Activated CD4-positive, alpha-beta T cell treated with anti-CD3 and anti-CD28 coated beads, Interleukin-2, amount 10 ng/mL, durations not matched to agents 7 days and 5 days (primary cell): ENCODE measurements around the gene SINHCAF. TPM values are rescaled to one million over a fixed set of nuclear protein-coding genes. Genes with fewer than 3 reads are reported as not detected.
"Not testable (repeated sequence)": the region's sequence is repeated elsewhere in the genome, so short reads cannot be mapped to it uniquely, and the experiment has no call there.

Experiments
- CTCF ChIA-PET: fragments of 350-600 bp; sonication (Branson Sonifier 250); formaldehyde crosslinking; loops from one replicate; lab custom pipeline; 2021; ENCODE audit warnings: antibody characterized with exemption; lab: Charles Lee
- POLR2A ChIA-PET: fragments of 350-600 bp; sonication (Branson Sonifier 250); formaldehyde crosslinking; loops from one replicate; lab custom pipeline; 2021; ENCODE audit warnings: antibody characterized with exemption; lab: Charles Lee
- DNase-seq: peaks from one replicate; pipeline ENCODE4 v3.0.0-alpha.2; 2020
- H3K27ac Mint-ChIP-seq: one replicate; pipeline ENCODE4 v1.8.0; 2021; ENCODE audit warnings: mild to moderate bottlenecking, moderate library complexity, mixed read lengths
- H3K27me3 Mint-ChIP-seq: one replicate; pipeline ENCODE4 v1.8.0; 2021; ENCODE audit warnings: mixed read lengths
- H3K36me3 Mint-ChIP-seq: one replicate; pipeline ENCODE4 v1.8.0; 2021; ENCODE audit warnings: low read depth, mixed read lengths
- H3K4me1 Mint-ChIP-seq: one replicate; pipeline ENCODE4 v1.8.0; 2021; ENCODE audit warnings: mixed read lengths
- H3K4me3 Mint-ChIP-seq: one replicate; pipeline ENCODE4 v1.8.0; 2021; ENCODE audit warnings: mild to moderate bottlenecking, moderate library complexity, mixed read lengths
- H3K9me3 Mint-ChIP-seq: one replicate; pipeline ENCODE4 v1.8.0; 2021; ENCODE audit warnings: mixed read lengths
- total RNA-seq, 2 experiments: library from RNA; stranded (reverse); gene quantifications; one replicate each; pipeline ENCODE4 v1.2.3, GENCODE V29; 2021

The SINHCAF gene
- total RNA-seq, 2 experiments from 2014 or later = 91.3 to 92.3 TPM

DNA sequence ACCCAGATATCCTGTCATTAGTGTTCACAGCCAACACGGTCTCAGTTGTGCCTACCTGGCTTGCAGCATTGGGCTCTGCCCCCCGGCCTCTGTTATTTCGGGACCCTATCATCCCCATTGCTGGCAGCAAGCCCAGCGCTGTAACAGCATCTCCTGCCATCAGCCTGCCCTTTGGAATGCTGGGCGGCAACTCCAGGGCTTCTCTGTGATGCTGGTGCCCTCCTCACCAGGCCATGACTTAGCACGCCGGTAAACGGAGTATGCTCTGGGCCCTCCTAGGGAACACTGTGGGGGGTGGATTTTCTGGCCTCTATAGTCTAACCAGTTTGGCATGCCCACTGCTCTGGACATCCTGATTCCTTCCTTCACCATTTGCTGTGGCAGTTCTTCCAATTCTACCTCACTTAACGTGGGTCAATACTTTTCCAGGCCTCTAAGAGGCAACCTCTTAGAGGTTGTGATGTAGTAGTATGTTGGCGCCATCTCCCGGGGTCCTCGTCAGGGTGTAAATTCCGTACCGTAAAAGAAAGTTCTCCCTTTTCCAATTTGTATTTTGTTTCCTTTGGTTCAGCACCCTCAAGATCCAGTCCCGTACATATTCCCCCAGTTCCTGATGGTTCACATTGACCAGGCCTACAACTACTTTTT is 80.0 kb downstream of the SINHCAF start:
- no peaks in the 10 kb centered on the region for H3K27me3 Mint-ChIP-seq
- H3K9me3 Mint-ChIP-seq = no peaks in the 10 kb centered on the region
- no peak overlapping the region for H3K27ac Mint-ChIP-seq
- H3K4me3 Mint-ChIP-seq = no peak overlapping the region
- H3K4me1 Mint-ChIP-seq = no peaks in the 10 kb centered on the region
- CTCF ChIA-PET = interaction anchor here (1.0 kb wide), 2 partner anchors 26 kb away, joined by 3 read pairs; no protein-coding TSS in a partner anchor
- POLR2A ChIA-PET = no interaction called here
- DNase-seq = no peak
- H3K36me3 Mint-ChIP-seq = no peaks in the 10 kb centered on the region

DNA sequence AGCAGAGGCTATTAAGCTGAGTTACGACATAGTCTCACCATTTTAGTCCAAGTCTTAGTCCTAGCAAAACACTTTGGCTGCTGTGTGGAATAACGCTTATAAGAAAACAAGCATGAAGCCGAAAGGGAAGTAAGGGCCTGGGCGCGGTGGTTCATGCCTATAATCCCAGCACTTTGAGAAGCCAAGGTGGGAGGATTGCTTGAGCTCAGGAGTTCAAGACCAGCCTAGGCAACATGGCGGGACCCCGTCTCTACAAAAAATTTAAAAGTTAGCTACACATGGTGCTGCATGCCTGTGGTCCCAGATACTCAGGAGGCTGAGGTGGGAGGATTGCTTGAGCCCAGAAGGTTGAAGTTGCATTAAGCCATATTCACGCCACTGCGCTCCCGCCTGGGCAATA is 83.5 kb downstream of the SINHCAF start:
- H3K36me3 Mint-ChIP-seq, H3K27ac Mint-ChIP-seq, CTCF ChIA-PET, DNase-seq, H3K4me3 Mint-ChIP-seq, H3K9me3 Mint-ChIP-seq, POLR2A ChIA-PET, H3K4me1 Mint-ChIP-seq, H3K27me3 Mint-ChIP-seq: not testable (repeated sequence)

DNA sequence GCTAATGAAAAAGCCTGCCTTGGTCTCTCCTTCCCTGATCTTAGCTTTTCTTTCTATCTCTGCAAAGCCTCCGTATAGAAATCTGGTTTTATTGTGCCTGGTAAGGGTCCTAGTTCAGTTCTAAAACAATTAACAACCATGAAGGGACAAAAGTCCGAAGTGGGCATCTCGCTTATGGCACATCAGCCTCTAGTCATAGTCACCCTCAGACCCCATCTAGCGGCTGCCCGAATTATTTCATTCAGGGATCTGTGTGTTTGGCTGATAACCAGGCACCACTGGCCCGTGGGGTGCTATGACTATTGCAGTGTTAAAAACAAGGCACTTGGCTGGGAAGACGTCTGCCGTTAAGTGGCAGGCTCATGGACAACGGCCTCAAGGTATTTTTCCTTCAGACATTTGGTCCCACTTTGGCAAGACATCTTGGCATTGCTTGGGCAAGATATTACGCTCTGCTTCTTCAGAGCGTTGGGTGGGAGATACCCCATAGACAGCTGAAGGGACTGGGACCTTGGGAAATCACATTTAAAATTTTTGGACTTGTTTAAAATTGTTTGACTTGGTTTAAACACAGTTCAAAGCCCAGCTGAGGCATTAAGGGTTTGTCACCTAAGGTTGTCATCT is 87.1 kb downstream of the SINHCAF start:
- CTCF ChIA-PET = interaction anchor here (0.7 kb wide), 1 partner anchor 17 kb away, joined by 3 read pairs; no protein-coding TSS in a partner anchor
- DNase-seq = peak; percentile 68
- Mint-ChIP-seq H3K27ac (no peak overlapping the region), H3K36me3 (no peaks in the 10 kb centered on the region), H3K9me3 (no peaks in the 10 kb centered on the region), H3K4me3 (no peak overlapping the region), H3K4me1 (no peaks in the 10 kb centered on the region), H3K27me3 (peaks cover 9% of the 10 kb centered on the region)
- POLR2A ChIA-PET = no interaction called here

DNA sequence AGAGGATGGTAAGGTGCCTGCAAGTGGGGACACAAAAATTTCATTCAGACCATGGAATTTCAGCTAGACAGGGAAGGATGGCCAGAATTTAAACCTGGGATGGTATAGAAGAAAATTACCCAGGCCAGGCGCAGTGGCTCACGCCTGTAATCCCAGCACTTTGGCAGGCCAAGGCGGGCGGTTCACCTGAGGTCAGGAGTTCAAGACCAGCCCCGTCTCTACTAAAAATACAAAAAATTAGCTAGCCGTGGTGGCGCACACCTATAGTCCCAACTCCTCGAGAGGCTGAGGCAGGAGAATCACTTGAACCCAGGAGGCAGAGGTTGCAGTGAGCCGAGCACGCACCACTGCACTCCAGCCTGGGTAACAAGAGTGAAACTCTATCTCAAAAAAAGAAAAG is 87.6 kb downstream of the SINHCAF start:
- H3K4me1 Mint-ChIP-seq, H3K4me3 Mint-ChIP-seq, POLR2A ChIA-PET, H3K9me3 Mint-ChIP-seq, DNase-seq, H3K36me3 Mint-ChIP-seq, H3K27me3 Mint-ChIP-seq, H3K27ac Mint-ChIP-seq: not testable (repeated sequence)
- CTCF ChIA-PET = interaction anchor here (1.4 kb wide), 1 partner anchor 391 kb away, joined by 9 read pairs; no protein-coding TSS in a partner anchor

DNA sequence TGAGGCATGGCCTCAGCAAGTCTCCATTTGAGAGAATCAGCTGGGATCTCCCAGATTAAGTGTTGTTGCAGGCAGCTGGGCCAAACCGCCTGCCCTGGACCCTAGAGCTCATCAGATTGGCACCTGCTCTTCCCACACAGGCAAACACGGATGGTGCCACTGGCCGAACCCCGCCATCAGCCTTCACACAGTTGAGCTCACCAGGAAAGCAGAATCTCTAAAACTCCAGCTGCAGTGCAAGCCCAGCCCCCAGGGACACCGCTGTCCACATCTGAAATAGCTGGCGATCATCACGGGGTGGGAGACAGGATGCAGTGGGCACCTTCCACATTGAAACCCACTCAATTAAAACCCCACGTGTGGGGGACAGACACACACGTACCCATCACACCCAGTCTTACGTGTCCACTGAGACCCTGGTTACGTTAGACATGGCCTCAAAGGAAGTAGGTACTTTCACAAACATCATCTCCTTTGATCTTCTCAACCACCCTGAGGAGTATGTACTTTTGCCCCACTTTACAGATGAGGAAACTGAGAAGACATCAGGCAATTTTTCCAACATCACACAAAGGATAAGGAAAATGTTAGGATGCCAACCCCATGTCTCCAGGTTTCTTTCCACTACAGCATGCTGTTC is 88.8 kb downstream of the SINHCAF start:
- Mint-ChIP-seq H3K4me3 (no peak overlapping the region), H3K9me3 (no peaks in the 10 kb centered on the region), H3K27ac (no peak overlapping the region), H3K27me3 (peaks cover 9% of the 10 kb centered on the region), H3K36me3 (no peaks in the 10 kb centered on the region), H3K4me1 (no peaks in the 10 kb centered on the region)
- ChIA-PET POLR2A (no interaction called here), CTCF (interaction anchor here (1.0 to 1.4 kb wide), 3 partner anchors 14 to 390 kb away, joined by 3 to 9 read pairs (median 3); no protein-coding TSS in a partner anchor)
- no peak for DNase-seq

DNA sequence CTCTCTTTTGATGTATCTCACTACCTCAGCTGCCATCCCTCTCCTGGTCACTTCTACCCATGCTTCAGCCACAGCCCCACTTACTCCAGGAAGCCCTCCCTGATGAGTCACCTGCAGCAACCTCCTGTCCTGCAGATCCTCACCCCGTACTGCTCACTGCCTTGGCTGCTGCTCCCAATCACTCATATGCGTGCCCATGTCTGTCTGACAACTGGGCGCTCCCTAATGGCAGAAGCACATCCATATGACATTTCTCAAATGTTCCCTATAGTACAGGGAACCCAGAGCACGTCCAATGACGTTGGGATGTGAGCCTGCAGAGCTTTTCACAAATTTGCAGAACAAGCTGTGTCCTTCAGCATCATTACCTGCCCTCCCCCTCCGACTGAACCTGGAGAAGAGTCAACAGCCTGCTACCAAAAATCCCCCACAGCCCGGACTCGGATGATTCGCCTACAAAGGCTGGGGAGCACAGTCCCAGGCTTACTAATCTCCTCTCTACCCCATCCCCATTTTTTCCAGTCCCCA is 90.0 kb downstream of the SINHCAF start:
- Mint-ChIP-seq H3K4me3 (no peak overlapping the region), H3K9me3 (no peaks in the 10 kb centered on the region), H3K27ac (no peak overlapping the region), H3K4me1 (no peaks in the 10 kb centered on the region), H3K27me3 (peaks cover 9% of the 10 kb centered on the region), H3K36me3 (no peaks in the 10 kb centered on the region)
- DNase-seq = no peak
- CTCF ChIA-PET = interaction anchor here (1.1 kb wide), 1 partner anchor 307 kb away, joined by 3 read pairs; no protein-coding TSS in a partner anchor
- POLR2A ChIA-PET = no interaction called here

DNA sequence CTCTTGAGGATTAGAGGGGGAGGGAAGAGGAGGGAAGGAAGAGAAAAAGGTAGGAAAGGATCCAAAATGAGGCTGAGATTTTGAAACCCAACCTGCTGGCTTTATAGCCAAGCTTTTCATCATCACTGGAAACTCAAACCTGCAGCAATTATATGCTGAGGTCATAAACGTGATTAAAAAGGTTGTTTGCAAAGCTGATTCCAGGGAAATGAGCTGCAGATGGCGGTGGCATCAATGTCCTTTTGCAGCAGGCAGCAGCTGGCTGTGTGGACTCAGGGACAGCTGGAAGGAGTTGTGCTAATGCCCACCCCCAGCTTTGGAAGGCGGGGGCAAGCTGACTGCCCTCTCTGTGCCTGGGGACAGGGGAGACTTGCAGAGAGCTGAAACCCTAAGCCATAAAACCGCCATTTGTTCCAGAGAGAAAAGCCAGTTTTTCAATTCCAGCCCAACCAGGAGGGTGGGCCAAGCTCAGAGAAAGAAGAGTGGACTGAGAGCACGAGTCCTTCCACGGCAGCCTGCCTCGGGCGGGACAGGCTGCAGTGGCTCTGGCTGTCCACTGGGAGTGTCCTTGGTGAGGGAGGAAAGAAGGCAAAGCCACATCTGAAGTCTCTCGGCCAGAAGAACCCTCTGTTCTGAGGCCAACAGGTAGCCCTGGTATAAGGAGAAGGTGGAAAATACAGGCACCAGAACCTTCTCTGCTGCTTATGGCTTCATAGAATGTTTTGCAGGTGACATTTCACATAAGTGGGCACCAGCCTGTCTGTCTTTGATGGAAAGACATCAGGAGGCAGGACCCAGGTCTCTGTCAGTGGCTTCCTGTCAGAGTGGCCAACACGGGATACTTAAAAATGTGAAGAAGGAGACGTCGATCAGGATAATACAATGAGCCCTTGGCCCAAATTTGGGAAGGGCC is 90.7 kb downstream of the SINHCAF start:
- Mint-ChIP-seq H3K4me3 (no peak overlapping the region), H3K36me3 (no peaks in the 10 kb centered on the region), H3K27me3 (peaks cover 9% of the 10 kb centered on the region), H3K4me1 (no peaks in the 10 kb centered on the region), H3K27ac (no peak overlapping the region), H3K9me3 (no peaks in the 10 kb centered on the region)
- CTCF ChIA-PET = interaction anchor here (0.5 kb wide), 1 partner anchor 98 kb away, joined by 3 read pairs; no protein-coding TSS in a partner anchor
- POLR2A ChIA-PET = interaction anchor here (0.7 kb wide), 1 partner anchor 129 kb away, joined by 3 read pairs; no protein-coding TSS in a partner anchor
- DNase-seq = no peak

DNA sequence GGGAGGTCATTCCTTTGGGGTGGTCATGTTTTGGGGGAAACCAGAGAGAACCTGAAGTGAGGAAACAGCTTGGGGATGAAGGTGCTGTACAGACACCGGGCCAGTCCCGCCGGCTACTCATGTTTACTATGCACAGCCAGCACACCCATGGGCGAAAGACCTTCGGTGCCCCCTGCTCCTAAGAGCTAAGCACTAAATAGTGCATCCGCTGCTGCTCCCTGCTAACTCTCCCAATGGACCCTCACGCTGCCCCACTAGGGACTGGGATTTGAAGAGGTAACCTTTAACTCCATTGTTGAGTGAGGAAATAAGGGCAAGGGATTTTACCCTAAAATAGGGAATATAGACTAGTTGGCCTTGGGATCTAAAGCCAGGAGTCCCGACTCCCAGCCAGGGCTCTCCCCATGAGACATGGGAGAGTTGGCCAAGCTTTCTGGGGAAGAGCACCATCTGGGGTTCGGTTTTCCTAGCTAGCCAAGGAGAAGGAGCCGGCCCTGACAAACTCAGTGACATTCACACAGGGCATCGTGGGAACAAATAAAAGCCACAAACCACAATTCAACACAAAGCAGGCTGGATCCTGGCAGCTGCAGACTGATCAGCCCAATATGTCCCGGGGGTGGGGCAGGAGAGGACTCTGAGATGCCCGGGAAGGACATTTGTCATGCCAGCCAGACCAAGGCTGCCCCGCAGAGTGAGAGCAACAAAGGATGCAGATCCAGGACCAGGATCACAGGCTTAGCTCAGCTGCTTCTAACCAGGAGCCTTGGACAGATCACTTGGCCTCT is 91.7 kb downstream of the SINHCAF start:
- peaks cover 9% of the 10 kb centered on the region for H3K27me3 Mint-ChIP-seq
- no peaks in the 10 kb centered on the region for H3K4me1 Mint-ChIP-seq
- CTCF ChIA-PET = interaction anchor here (0.5 kb wide), 1 partner anchor 99 kb away, joined by 3 read pairs; no protein-coding TSS in a partner anchor

DNA sequence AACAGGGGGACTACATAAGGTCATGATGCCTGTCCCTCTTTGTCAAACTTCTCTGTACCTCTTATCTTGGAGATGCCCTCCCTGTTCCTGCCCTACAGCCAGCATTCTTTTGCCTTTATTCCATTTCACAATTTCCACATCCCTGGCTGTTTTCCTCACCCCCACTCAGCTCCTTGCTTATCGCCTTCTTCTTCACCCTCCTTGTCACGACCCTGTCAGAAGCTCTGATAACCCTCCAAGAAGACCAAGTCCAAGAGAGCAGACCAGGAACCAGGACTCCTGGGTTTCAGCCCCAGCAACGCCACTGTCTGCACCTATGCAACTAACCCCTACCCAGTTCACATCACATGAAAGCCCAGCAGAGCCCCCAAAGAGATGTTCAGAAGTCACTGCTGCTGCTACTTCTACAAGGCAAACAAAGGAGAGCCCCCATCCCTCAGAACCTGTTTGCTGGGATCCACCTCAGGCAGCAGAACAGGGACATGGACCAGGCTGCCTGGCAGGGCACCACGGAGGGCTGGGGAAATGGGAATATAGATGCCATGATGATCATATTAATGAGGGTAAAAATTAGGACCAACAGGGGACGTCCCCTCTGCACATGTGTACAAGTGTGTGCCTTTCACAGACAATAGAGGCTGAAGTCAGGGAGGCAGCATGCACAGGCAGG is 92.8 kb downstream of the SINHCAF start:
- no peaks in the 10 kb centered on the region for H3K36me3 Mint-ChIP-seq
- peaks cover 7% of the 10 kb centered on the region for H3K27me3 Mint-ChIP-seq
- H3K27ac Mint-ChIP-seq = no peak overlapping the region
- no peak for DNase-seq
- no peaks in the 10 kb centered on the region for H3K4me1 Mint-ChIP-seq
- no peaks in the 10 kb centered on the region for H3K9me3 Mint-ChIP-seq
- CTCF ChIA-PET = no interaction called here
- no peak overlapping the region for H3K4me3 Mint-ChIP-seq
- POLR2A ChIA-PET = no interaction called here

More for the DNA sequence above, 91.7 kb downstream of the SINHCAF start:
- POLR2A ChIA-PET = interaction anchor here (0.7 kb wide), 1 partner anchor 130 kb away, joined by 3 read pairs; no protein-coding TSS in a partner anchor
- DNase-seq = no peak
- H3K27ac Mint-ChIP-seq = no peak overlapping the region
- no peaks in the 10 kb centered on the region for H3K36me3 Mint-ChIP-seq
- no peak overlapping the region for H3K4me3 Mint-ChIP-seq
- no peaks in the 10 kb centered on the region for H3K9me3 Mint-ChIP-seq

DNA sequence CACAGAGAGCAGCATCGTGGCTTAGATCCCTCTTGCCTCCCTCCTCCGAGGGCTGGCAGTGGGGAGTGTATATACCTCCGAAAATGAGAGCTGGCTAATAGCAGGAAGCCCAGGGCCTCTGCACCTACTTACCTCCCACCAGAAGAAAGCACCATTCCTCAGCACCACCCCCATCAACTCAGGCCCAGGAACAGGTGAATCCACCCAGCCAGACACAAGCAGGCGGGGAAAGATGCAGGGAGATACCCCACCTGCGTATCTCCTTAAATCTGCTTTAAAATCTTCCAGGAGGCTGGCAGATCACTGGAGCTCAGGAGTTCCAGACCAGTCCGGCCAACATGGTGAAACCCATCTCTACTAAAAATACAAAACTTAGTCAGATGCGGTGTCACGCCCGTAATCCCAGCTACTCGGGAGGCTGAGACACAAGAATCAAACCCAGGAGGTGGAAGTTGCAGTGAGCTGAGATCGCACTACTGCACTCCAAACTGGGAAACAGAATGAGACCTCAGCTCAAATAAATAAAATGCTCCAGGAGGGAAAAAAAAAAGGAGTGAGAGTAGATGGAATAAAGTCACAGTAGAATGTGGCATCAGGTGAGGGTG is 93.5 kb downstream of the SINHCAF start:
- H3K27ac Mint-ChIP-seq = no peak overlapping the region
- DNase-seq = no peak
- H3K9me3 Mint-ChIP-seq = no peaks in the 10 kb centered on the region
- H3K27me3 Mint-ChIP-seq = peaks cover 4% of the 10 kb centered on the region
- H3K4me1 Mint-ChIP-seq = no peaks in the 10 kb centered on the region
- H3K36me3 Mint-ChIP-seq = no peaks in the 10 kb centered on the region
- ChIA-PET POLR2A (no interaction called here), CTCF (no interaction called here)
- no peak overlapping the region for H3K4me3 Mint-ChIP-seq
